Neural cell (in vitro differentiated cells): ENCODE data around the gene ELP4. TPM values are rescaled to one million over a fixed set of nuclear protein-coding genes. Genes with fewer than 3 reads are reported as not detected.

ENCODE experiments used
- H2AFZ ChIP-seq: fragments of 200-600, 300-800 bp; sonication (generic), shearing (Covaris generic); 2 replicates; pipeline ENCODE4 v1.6.0; 2014; ENCODE audit warnings: low read depth, mild to moderate bottlenecking, antibody characterized with exemption, low read length, moderate library complexity
- H3F3A ChIP-seq: fragments of 200-600 bp; shearing (Covaris generic); 2 replicates; pipeline ENCODE4 v1.6.1; 2016; ENCODE audit warnings: mild to moderate bottlenecking, moderate library complexity, mixed read lengths, antibody characterized with exemption, low read length; ENCODE audit not compliant: insufficient read depth, poor library complexity, severe bottlenecking
- H3K27ac ChIP-seq: fragments of 200-600, 300-800 bp; sonication (generic), shearing (Covaris generic); 2 replicates; pipeline ENCODE4 v1.5.1; 2014; ENCODE audit warnings: mild to moderate bottlenecking, low read length, moderate library complexity
- H3K27me3 ChIP-seq: fragments of 300-800, 200-600 bp; sonication (generic), shearing (Covaris generic); 2 replicates; pipeline ENCODE4 v1.6.0; 2014; ENCODE audit warnings: mild to moderate bottlenecking, low read depth, low read length, moderate library complexity; ENCODE audit not compliant: insufficient read depth
- H3K36me3 ChIP-seq: fragments of 300-800, 200-600 bp; sonication (generic), shearing (Covaris generic); 2 replicates; pipeline ENCODE4 v1.5.1; 2014; ENCODE audit warnings: mild to moderate bottlenecking, antibody characterized with exemption, low read length, moderate library complexity; ENCODE audit not compliant: insufficient read depth
- H3K4me2 ChIP-seq: fragments of 300-800, 200-600 bp; sonication (generic), shearing (Covaris generic); 2 replicates; pipeline ENCODE4 v1.6.0; 2014; ENCODE audit warnings: mild to moderate bottlenecking, low read length
- H3K4me3 ChIP-seq: fragments of 300-800, 200-600 bp; sonication (generic), shearing (Covaris generic); 2 replicates; pipeline ENCODE4 v1.5.1; 2014; ENCODE audit warnings: mild to moderate bottlenecking, low read length, moderate library complexity
- H3K79me2 ChIP-seq: fragments of 200-600 bp; shearing (Covaris generic); replicated peaks from 2 replicates; pipeline ENCODE4 v1.6.0; 2014; ENCODE audit warnings: mild to moderate bottlenecking, low read length, moderate library complexity; ENCODE audit not compliant: insufficient read depth
- H3K9ac ChIP-seq: fragments of 300-800, 200-600 bp; sonication (generic), shearing (Covaris generic); 2 replicates; pipeline ENCODE4 v1.6.1; 2016; ENCODE audit warnings: mild to moderate bottlenecking, low read length, mixed read lengths
- H3K9me2 ChIP-seq: fragments of 200-600 bp; shearing (Covaris generic); 2 replicates; pipeline ENCODE4 v1.6.1; 2016; ENCODE audit warnings: mild to moderate bottlenecking, low read length, mixed read lengths; ENCODE audit not compliant: insufficient read depth
- H3K9me3 ChIP-seq: fragments of 200-600, 300-800 bp; sonication (generic), shearing (Covaris generic); 2 replicates; pipeline ENCODE4 v1.6.1; 2016; ENCODE audit warnings: mild to moderate bottlenecking, mixed run types, low read length, moderate library complexity, mixed read lengths
- H4K20me1 ChIP-seq: fragments of 200-600 bp; shearing (Covaris generic); 2 replicates; pipeline ENCODE4 v1.6.1; 2016; ENCODE audit warnings: mild to moderate bottlenecking, mixed run types; ENCODE audit not compliant: insufficient read depth
- CTCF ChIP-seq: fragments of 450-650 bp; IDR thresholded peaks from 2 replicates; pipeline ENCODE4 v1.5.1; 2014; ENCODE audit warnings: antibody characterized with exemption, mild to moderate bottlenecking, moderate library complexity; ENCODE audit not compliant: poor library complexity, severe bottlenecking
- EP300 ChIP-seq: fragments of 450-650 bp; conservative IDR thresholded peaks from 2 replicates; pipeline ENCODE4 v1.6.1; 2014; ENCODE audit warnings: antibody characterized with exemption, mild to moderate bottlenecking, moderate library complexity; ENCODE audit not compliant: poor library complexity, severe bottlenecking
- EZH2 ChIP-seq: fragments of 200-600, 300-800 bp; shearing (Covaris generic), sonication (generic); IDR thresholded peaks from 2 replicates; pipeline ENCODE4 v1.6.1; 2014; ENCODE audit warnings: antibody characterized with exemption, low read length, borderline replicate concordance, mild to moderate bottlenecking; ENCODE audit not compliant: insufficient read depth, poor library complexity, severe bottlenecking
- MXI1 ChIP-seq: fragments of 450-650 bp; conservative IDR thresholded peaks from 2 replicates; pipeline ENCODE4 v1.6.1; 2014; ENCODE audit warnings: antibody characterized with exemption, mild to moderate bottlenecking; ENCODE audit not compliant: poor library complexity, severe bottlenecking
- POLR2AphosphoS5 ChIP-seq: IDR thresholded peaks from 2 replicates; pipeline ENCODE4 v1.6.1; 2012
- RAD21 ChIP-seq: fragments of 450-650 bp; conservative IDR thresholded peaks from 2 replicates; pipeline ENCODE4 v1.6.1; 2014; ENCODE audit warnings: antibody characterized with exemption, mild to moderate bottlenecking, moderate library complexity
- REST ChIP-seq: IDR thresholded peaks from 2 replicates; pipeline ENCODE4 v1.6.1; 2012; ENCODE audit warnings: borderline replicate concordance
- SMC3 ChIP-seq: fragments of 450-650 bp; conservative IDR thresholded peaks from 2 replicates; pipeline ENCODE4 v1.6.1; 2014; ENCODE audit warnings: antibody characterized with exemption, mild to moderate bottlenecking, moderate library complexity; ENCODE audit not compliant: poor library complexity
- TAF1 ChIP-seq: IDR thresholded peaks from 2 replicates; pipeline ENCODE4 v1.6.1; 2012; ENCODE audit warnings: low read depth
- polyA plus RNA-seq: library from polyadenylated mRNA; depleted of rRNA; stranded (reverse); fragments of >200 nt; gene quantifications from 2 replicates; pipeline ENCODE4 v1.2.3, GENCODE V29; 2014

Gene ELP4
- polyA plus RNA-seq, 1 donor from 2014 or later = 30.4 TPM

GRCh38 chr11:31529701-31530100, 20.1 kb downstream of the ELP4 start:
- H3K9me3 ChIP-seq = no peaks in the 10 kb centered on the region
- H3K27me3 ChIP-seq = no peaks in the 10 kb centered on the region
- no peaks in the 10 kb centered on the region for H3K36me3 ChIP-seq
- H3F3A ChIP-seq = no peaks in the 10 kb centered on the region
- no peak overlapping the region for H3K27ac ChIP-seq
- no peak overlapping the region for H3K9ac ChIP-seq
- no peak overlapping the region for H3K4me2 ChIP-seq
- no peak overlapping the region for H3K4me3 ChIP-seq
- no peaks in the 10 kb centered on the region for H3K9me2 ChIP-seq
- TF ChIP-seq REST (no peak), RAD21 (no peak), EZH2 (no peak), EP300 (no peak), CTCF (no peak), SMC3 (no peak), TAF1 (no peak), MXI1 (no peak), POLR2AphosphoS5 (no peak)
- H2AFZ ChIP-seq = no peak overlapping the region
- H3K79me2 ChIP-seq = no peaks in the 10 kb centered on the region
- H4K20me1 ChIP-seq = no peaks in the 10 kb centered on the region

- Histone ChIP-seq H3F3A (no peaks in the 10 kb centered on the region), H3K4me2 (no peak overlapping the region), H3K36me3 (no peaks in the 10 kb centered on the region), H4K20me1 (no peaks in the 10 kb centered on the region), H3K79me2 (no peaks in the 10 kb centered on the region), H3K27me3 (no peaks in the 10 kb centered on the region), H3K4me3 (no peak overlapping the region), H3K9me3 (no peaks in the 10 kb centered on the region), H3K9me2 (no peaks in the 10 kb centered on the region), H3K27ac (no peak overlapping the region), H3K9ac (no peak overlapping the region), H2AFZ (no peak overlapping the region)
- TF ChIP-seq REST = no peak
- TF ChIP-seq RAD21 = no peak
- TF ChIP-seq SMC3 = no peak
- no peak for TF ChIP-seq TAF1
- no peak for TF ChIP-seq MXI1
- no peak for TF ChIP-seq EZH2
- TF ChIP-seq EP300 = no peak
- TF ChIP-seq CTCF = no peak
- no peak for TF ChIP-seq POLR2AphosphoS5
Measured at GRCh38 chr11:31531293-31531692, 21.7 kb downstream of the ELP4 start.
